ENCODE measurements around the gene TNFSF15.

The TNFSF15 gene

DNA sequence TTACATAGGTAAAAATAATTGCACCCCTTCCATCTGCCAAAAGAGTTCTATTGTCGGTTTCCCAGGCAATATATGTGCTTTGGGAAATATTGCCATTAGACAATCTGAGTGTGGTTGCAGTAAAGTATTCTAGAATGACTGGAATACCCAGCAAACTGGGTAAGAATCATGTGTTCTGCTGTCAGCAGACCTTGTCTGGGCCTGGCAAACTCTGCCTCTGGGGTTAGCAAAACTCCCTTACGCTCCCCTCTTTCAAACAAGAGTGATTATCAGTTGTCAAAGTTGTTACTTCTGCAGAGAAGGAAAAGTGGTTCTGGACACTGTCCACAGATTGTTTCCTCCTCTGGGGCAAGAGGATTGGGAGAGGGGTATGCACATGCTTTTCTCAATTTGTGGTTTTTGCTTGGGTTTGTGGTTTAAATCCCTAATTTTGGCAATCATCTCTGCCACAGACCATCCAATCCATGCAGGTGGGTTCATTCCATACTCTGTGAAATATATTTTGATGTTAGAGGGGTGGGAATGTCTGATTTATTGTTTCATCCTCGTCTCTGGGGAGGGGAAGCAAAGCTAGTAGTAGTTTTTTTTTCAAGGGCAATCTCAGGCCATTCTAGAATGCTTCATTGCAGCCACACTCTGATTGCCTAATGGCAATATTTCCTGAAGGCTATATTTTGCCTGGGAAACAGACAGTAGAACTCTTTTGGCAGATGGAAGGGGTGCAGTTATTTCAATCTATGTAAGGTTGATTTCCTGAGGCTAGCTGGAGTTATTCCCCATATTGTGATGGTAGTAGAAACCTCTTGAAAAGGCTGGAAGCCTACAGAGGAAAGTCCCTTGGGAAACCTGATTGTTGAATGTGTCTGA lies 24.0 kb upstream of the TNFSF15 start:
- CTCF ChIA-PET = interaction anchor here (0.6 to 1.8 kb wide), 5 partner anchors 10 to 149 kb away, joined by 3 to 6 read pairs (median 4); no protein-coding TSS in a partner anchor
- H3K36me3 ChIP-seq (ENCODE audit: control insufficient read depth in 2 of 2, insufficient read depth in 1 of 2, low read length in 2 of 2) = no peaks in the 10 kb centered on the region
- no peaks in the 10 kb centered on the region for H3K9me3 ChIP-seq (ENCODE audit: control insufficient read depth, insufficient read depth, low read depth, low read length)
- no peaks in the 10 kb centered on the region for H3K4me1 ChIP-seq (ENCODE audit: control insufficient read depth, insufficient read depth, low read length)
- H3K4me3 ChIP-seq (ENCODE audit: low read depth, low read length) = no peak overlapping the region
- POLR2A ChIA-PET = no interaction called here
- TF ChIP-seq HOXD13 (CRISPR knock-in tag; IDR thresholded peaks at IDR 0.05; ENCODE audit: borderline replicate concordance) (no peak), ZNF776 (tag by site-specific recombination; IDR thresholded peaks at IDR 0.05; ENCODE audit: borderline replicate concordance) (no peak), ZNF354C (tag by site-specific recombination; IDR thresholded peaks at IDR 0.05; ENCODE audit: borderline replicate concordance, low read depth) (no peak), YY1 (tag by site-specific recombination; IDR thresholded peaks at IDR 0.05) (no peak), ZBTB21 (tag by site-specific recombination; IDR thresholded peaks at IDR 0.05) (no peak), ZNF549 (tag by site-specific recombination; IDR thresholded peaks at IDR 0.05) (no peak)
- TF ChIP-seq, protein P1, sequence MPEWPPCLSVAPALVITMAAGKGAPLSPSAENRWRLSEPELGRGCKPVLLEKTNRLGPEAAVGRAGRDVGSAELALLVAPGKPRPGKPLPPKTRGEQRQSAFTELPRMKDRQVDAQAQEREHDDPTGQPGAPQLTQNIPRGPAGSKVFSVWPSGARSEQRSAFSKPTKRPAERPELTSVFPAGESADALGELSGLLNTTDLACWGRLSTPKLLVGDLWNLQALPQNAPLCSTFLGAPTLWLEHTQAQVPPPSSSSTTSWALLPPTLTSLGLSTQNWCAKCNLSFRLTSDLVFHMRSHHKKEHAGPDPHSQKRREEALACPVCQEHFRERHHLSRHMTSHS (tag by site-specific recombination; IDR thresholded peaks at IDR 0.05) = no peak
- H3K27ac ChIP-seq (ENCODE audit: extremely low read depth, low read depth, low read length) = no peak overlapping the region

GRCh38 chr9:114828303-114828650 lies 22.4 kb upstream of the TNFSF15 start:
- Histone ChIP-seq H3K9me3 (ENCODE audit: control insufficient read depth, insufficient read depth, low read depth, low read length) (no peaks in the 10 kb centered on the region), H3K4me1 (ENCODE audit: control insufficient read depth, insufficient read depth, low read length) (no peaks in the 10 kb centered on the region), H3K36me3 (ENCODE audit: control insufficient read depth in 2 of 2, insufficient read depth in 1 of 2, low read length in 2 of 2) (no peaks in the 10 kb centered on the region), H3K27ac (ENCODE audit: extremely low read depth, low read depth, low read length) (no peak overlapping the region), H3K4me3 (ENCODE audit: low read depth, low read length) (no peak overlapping the region)
- TF ChIP-seq PRDM1 (tag by site-specific recombination; IDR thresholded peaks at IDR 0.05) = no peak
- TF ChIP-seq ZNF658 (tag by site-specific recombination; IDR thresholded peaks at IDR 0.05) = no peak
- TF ChIP-seq ZFP69B (tag by site-specific recombination; IDR thresholded peaks at IDR 0.05) = no peak
- CTCF ChIA-PET = no interaction called here
- POLR2A ChIA-PET = no interaction called here

DNA sequence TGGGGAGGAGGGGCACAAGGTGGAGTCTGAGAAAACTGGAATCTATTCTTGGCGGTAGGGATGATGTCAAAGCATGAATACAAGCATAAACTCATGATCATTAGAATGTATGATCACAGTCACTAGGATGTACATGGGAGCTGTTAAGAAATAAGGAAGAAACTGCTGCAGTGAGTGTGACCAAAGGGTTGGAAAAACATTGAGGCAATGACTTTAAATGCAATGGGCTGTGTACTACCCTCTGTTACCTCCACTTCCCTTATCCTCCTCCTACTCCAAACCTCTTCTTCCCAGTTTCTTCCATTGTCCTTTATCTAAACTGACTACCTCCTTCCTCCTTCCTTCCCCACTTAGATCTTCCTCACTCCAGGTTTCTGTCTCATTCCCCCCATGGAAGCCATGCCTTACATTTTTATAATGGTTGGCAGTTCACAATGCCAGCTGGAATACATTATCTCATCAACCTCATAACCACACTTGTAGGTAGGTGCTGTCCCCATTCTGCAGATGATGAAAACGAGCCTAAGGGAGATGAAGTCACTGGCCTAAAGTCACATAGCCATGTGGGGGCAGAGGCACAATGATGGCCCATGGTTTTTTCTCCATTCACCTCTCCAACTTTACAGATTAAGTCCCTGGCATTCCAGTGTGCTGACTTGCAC lies 21.9 kb upstream of the TNFSF15 start:
- Histone ChIP-seq H3K9me3 (ENCODE audit: control insufficient read depth, insufficient read depth, low read depth, low read length) (no peaks in the 10 kb centered on the region), H3K27ac (ENCODE audit: extremely low read depth, low read depth, low read length) (no peak overlapping the region), H3K4me1 (ENCODE audit: control insufficient read depth, insufficient read depth, low read length) (no peaks in the 10 kb centered on the region), H3K36me3 (ENCODE audit: control insufficient read depth in 2 of 2, insufficient read depth in 1 of 2, low read length in 2 of 2) (no peaks in the 10 kb centered on the region), H3K4me3 (ENCODE audit: low read depth, low read length) (no peak overlapping the region)
- TF ChIP-seq ZFP3 (tag by site-specific recombination; IDR thresholded peaks at IDR 0.05; ENCODE audit: low read depth) (no peak), GLIS1 (tag by site-specific recombination; IDR thresholded peaks at IDR 0.05) (no peak), ZNF473 (tag by site-specific recombination; IDR thresholded peaks at IDR 0.05) (no peak), PATZ1 (tag by site-specific recombination; IDR thresholded peaks at IDR 0.05) (no peak), HOXC10 (CRISPR knock-in tag; IDR thresholded peaks at IDR 0.05) (no peak), ZNF416 (tag by site-specific recombination; IDR thresholded peaks at IDR 0.05) (no peak), ZNF558 (tag by site-specific recombination; IDR thresholded peaks at IDR 0.05) (no peak), FEZF1 (tag by site-specific recombination; IDR thresholded peaks at IDR 0.05) (no peak), ZNF555 (tag by site-specific recombination; conservative IDR thresholded peaks at IDR 0.05) (no peak), ZNF596 (tag by site-specific recombination; IDR thresholded peaks at IDR 0.05) (no peak), SP3 (tag by site-specific recombination; IDR thresholded peaks at IDR 0.05) (no peak), ZNF140 (tag by site-specific recombination; IDR thresholded peaks at IDR 0.05) (no peak), ZNF585B (tag by site-specific recombination; IDR thresholded peaks at IDR 0.05) (no peak), ZNF239 (tag by site-specific recombination; IDR thresholded peaks at IDR 0.05) (no peak)
- TF ChIP-seq, protein P2, sequence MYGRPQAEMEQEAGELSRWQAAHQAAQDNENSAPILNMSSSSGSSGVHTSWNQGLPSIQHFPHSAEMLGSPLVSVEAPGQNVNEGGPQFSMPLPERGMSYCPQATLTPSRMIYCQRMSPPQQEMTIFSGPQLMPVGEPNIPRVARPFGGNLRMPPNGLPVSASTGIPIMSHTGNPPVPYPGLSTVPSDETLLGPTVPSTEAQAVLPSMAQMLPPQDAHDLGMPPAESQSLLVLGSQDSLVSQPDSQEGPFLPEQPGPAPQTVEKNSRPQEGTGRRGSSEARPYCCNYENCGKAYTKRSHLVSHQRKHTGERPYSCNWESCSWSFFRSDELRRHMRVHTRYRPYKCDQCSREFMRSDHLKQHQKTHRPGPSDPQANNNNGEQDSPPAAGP (tag by site-specific recombination; IDR thresholded peaks at IDR 0.05) = no peak
- CTCF ChIA-PET = no interaction called here
- POLR2A ChIA-PET = no interaction called here
